Measurements from ENCODE around the gene ITSN2. TPM values are rescaled to one million over a fixed set of nuclear protein-coding genes. Genes with fewer than 3 reads are reported as not detected.
"Not testable (repeated sequence)": the region's sequence is repeated elsewhere in the genome, so short reads cannot be mapped to it uniquely, and the experiment has no call there.

Gene ITSN2
- total RNA-seq, 2 experiments from 2014 or later: 72.8 to 76.6 TPM

- Mint-ChIP-seq H3K9me3 (no peaks in the 10 kb centered on the region), H3K27ac (no peak overlapping the region), H3K4me1 (peaks cover 4% of the 10 kb centered on the region), H3K4me3 (no peak overlapping the region), H3K36me3 (ENCODE audit: low read depth) (peaks cover 20% of the 10 kb centered on the region), H3K27me3 (no peaks in the 10 kb centered on the region)
- DNase-seq: no peak
- ChIA-PET CTCF (interaction anchor here (0.7 kb wide), 1 partner anchor 581 kb away, joined by 3 read pairs; no protein-coding TSS in a partner anchor), POLR2A (no interaction called here)
These were observed 150.3 kb downstream of the ITSN2 start for GRCh38 chr2:24210106-24210455.

DNA sequence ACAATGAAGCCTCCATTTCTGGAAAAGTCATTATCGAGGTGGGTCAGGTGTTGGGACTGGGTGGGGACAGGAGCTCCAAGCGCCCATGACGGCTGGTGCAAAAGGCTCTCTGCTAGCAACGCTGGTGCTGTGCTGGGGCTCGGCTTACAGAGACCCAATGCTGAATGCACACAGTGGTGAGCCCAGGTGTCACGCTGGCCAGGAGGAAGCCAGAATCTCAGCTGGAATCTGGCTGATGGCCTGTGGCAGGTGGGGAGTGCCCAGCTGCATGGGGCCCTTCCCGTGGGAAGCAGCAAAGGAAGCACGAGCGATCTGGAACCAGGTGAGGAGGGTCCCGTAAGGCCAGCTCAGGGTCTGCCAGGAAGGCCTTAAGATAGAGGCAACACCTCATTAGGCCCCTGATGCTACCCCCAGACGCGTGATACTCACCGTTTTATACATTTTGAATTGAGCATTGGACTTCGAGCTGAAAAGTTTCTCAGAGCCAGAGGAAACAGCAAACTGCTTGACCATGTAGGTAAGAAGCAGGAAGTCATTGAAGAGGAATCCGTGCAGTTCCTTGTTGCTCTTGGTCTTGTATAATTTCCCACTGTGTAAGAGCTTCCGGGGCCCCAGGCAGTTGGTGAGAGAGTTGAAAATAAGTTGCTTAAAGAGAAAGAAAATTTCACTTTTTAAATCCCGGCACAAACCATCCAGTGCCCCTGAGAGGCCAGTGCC lies 150.8 kb downstream of the ITSN2 start:
- no peak overlapping the region for H3K27ac Mint-ChIP-seq
- CTCF ChIA-PET: interaction anchor here (0.7 to 0.8 kb wide), 2 partner anchors 175 to 582 kb away, joined by 3 read pairs; no protein-coding TSS in a partner anchor

GRCh38 chr2:24208490-24208889 lies 151.8 kb downstream of the ITSN2 start:
- Mint-ChIP-seq H3K36me3 (ENCODE audit: low read depth) (peaks cover 30% of the 10 kb centered on the region), H3K9me3 (no peaks in the 10 kb centered on the region), H3K4me3 (no peak overlapping the region), H3K27ac (no peak overlapping the region), H3K27me3 (no peaks in the 10 kb centered on the region), H3K4me1 (no peaks in the 10 kb centered on the region)
- ChIA-PET CTCF (interaction anchor here (0.8 to 1.0 kb wide), 2 partner anchors 174 to 352 kb away, joined by 3 read pairs; no protein-coding TSS in a partner anchor), POLR2A (interaction anchor here (0.5 kb wide), 1 partner anchor 100 kb away, joined by 3 read pairs; no protein-coding TSS in a partner anchor)
- no peak for DNase-seq

More for the DNA sequence above, 150.8 kb downstream of the ITSN2 start:
- DNase-seq: no peak
- Mint-ChIP-seq H3K9me3 (no peaks in the 10 kb centered on the region), H3K27me3 (no peaks in the 10 kb centered on the region), H3K4me1 (no peaks in the 10 kb centered on the region), H3K36me3 (ENCODE audit: low read depth) (peaks cover 21% of the 10 kb centered on the region), H3K4me3 (no peak overlapping the region)
- POLR2A ChIA-PET: no interaction called here

DNA sequence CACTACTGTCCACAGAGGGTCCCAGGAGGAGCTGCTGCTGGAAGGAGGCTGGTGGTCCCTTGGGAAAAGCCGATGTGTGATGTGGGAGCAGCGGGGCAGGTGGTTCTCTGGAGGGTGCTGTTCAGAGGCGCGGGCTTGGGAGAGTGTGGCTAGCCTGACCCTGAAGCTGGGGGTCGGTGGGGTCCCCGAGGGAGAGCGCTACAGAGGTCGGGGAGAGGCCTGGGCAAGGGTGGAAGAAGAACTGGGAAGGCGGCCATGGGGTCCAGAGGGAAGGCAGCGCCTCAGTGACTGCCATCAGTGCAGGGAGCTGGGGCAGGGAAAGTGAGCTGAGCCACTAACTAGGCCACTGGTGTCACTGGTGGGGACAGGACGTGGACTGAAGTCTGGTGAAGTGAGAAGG lies 153.0 kb downstream of the ITSN2 start:
- POLR2A ChIA-PET: no interaction called here
- no peak overlapping the region for H3K27ac Mint-ChIP-seq
- DNase-seq: no peak
- no peak overlapping the region for H3K4me3 Mint-ChIP-seq
- no peaks in the 10 kb centered on the region for H3K9me3 Mint-ChIP-seq
- CTCF ChIA-PET: interaction anchor here (0.5 to 1.9 kb wide), 4 partner anchors 13 to 1015 kb away, joined by 3 to 5 read pairs (median 3); no protein-coding TSS in a partner anchor
- H3K27me3 Mint-ChIP-seq: no peaks in the 10 kb centered on the region
- no peaks in the 10 kb centered on the region for H3K4me1 Mint-ChIP-seq
- peaks cover 30% of the 10 kb centered on the region for H3K36me3 Mint-ChIP-seq (ENCODE audit: low read depth)

GRCh38 chr2:24206714-24207113 lies 153.6 kb downstream of the ITSN2 start:
- Mint-ChIP-seq H3K27me3 (no peaks in the 10 kb centered on the region), H3K36me3 (ENCODE audit: low read depth) (peaks cover 30% of the 10 kb centered on the region), H3K4me3 (no peak overlapping the region), H3K27ac (no peak overlapping the region), H3K9me3 (no peaks in the 10 kb centered on the region), H3K4me1 (no peaks in the 10 kb centered on the region)
- ChIA-PET POLR2A (no interaction called here), CTCF (interaction anchor here (0.6 to 1.9 kb wide), 4 partner anchors 14 to 63 kb away, joined by 3 to 5 read pairs (median 4); no protein-coding TSS in a partner anchor)
- DNase-seq: no peak

DNA sequence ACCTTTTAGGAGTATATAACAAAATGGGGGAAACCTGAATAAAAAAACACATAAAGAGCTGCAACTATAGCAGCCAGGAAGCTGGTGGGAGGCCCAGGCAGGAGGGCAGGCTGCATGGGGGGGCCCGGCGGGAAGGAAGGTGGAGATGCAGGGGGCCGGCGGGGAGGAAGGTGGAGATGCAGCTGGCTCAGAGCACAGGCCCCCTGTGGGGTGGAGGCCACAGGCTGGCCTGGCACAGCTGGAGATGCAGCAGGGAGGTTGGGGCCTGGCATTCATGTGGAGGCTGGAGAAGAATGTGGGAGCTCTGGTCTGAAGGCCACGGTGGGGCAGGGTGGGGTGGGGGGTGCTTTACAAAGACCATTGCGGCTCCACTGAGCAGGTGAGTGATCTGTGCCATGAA lies 154.1 kb downstream of the ITSN2 start:
- DNase-seq: no peak
- H3K4me1 Mint-ChIP-seq: no peaks in the 10 kb centered on the region
- no peak overlapping the region for H3K27ac Mint-ChIP-seq
- no peaks in the 10 kb centered on the region for H3K27me3 Mint-ChIP-seq
- H3K9me3 Mint-ChIP-seq: no peaks in the 10 kb centered on the region
- CTCF ChIA-PET: interaction anchor here (1.1 to 1.9 kb wide), 3 partner anchors 14 to 26 kb away, joined by 3 to 5 read pairs (median 3); no protein-coding TSS in a partner anchor
- POLR2A ChIA-PET: no interaction called here
- no peak overlapping the region for H3K4me3 Mint-ChIP-seq
- H3K36me3 Mint-ChIP-seq (ENCODE audit: low read depth): peaks cover 28% of the 10 kb centered on the region

- DNase-seq: no peak
- no peaks in the 10 kb centered on the region for H3K9me3 Mint-ChIP-seq
- H3K27ac Mint-ChIP-seq: no peak overlapping the region
- CTCF ChIA-PET: no interaction called here
- H3K36me3 Mint-ChIP-seq (ENCODE audit: low read depth): peaks cover 26% of the 10 kb centered on the region
- H3K27me3 Mint-ChIP-seq: no peaks in the 10 kb centered on the region
- H3K4me3 Mint-ChIP-seq: no peak overlapping the region
- POLR2A ChIA-PET: no interaction called here
- H3K4me1 Mint-ChIP-seq: no peaks in the 10 kb centered on the region
These were observed 155.2 kb downstream of the ITSN2 start for GRCh38 chr2:24205131-24205530.

- Mint-ChIP-seq H3K27ac (no peak overlapping the region), H3K4me3 (no peak overlapping the region), H3K4me1 (no peaks in the 10 kb centered on the region), H3K9me3 (no peaks in the 10 kb centered on the region), H3K36me3 (ENCODE audit: low read depth) (peaks cover 21% of the 10 kb centered on the region), H3K27me3 (no peaks in the 10 kb centered on the region)
- DNase-seq: no peak
- CTCF ChIA-PET: interaction anchor here (2.3 kb wide), 1 partner anchor 25 kb away, joined by 10 read pairs; no protein-coding TSS in a partner anchor
- POLR2A ChIA-PET: no interaction called here
These were observed 155.8 kb downstream of the ITSN2 start for GRCh38 chr2:24204505-24204904.

DNA sequence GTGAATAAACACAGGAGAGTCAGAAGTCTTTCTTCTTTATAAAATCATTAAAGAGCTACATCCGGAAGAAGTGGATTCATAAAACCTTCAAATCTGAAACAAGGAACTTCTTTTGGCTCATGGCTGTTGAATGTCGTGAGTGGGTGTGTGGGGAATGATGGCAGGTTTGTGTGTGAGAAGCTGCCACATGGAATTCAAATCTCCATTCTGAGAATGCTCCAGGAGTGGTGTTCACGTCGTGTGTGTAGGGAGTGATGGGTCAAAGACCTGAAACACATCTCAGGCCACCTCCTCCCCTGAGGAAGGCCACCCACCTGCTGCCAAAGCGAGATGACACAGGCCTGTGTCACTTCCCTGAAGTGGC lies 156.6 kb downstream of the ITSN2 start:
- Mint-ChIP-seq H3K4me3 (no peak overlapping the region), H3K4me1 (no peaks in the 10 kb centered on the region), H3K27ac (no peak overlapping the region), H3K9me3 (peaks cover 4% of the 10 kb centered on the region), H3K27me3 (no peaks in the 10 kb centered on the region), H3K36me3 (ENCODE audit: low read depth) (peaks cover 16% of the 10 kb centered on the region)
- POLR2A ChIA-PET: no interaction called here
- no peak for DNase-seq
- CTCF ChIA-PET: interaction anchor here (2.3 kb wide), 1 partner anchor 25 kb away, joined by 10 read pairs; no protein-coding TSS in a partner anchor

- Mint-ChIP-seq H3K4me3 (no peak overlapping the region), H3K36me3 (ENCODE audit: low read depth) (peaks cover 15% of the 10 kb centered on the region), H3K4me1 (no peaks in the 10 kb centered on the region), H3K9me3 (peaks cover 4% of the 10 kb centered on the region), H3K27ac (no peak overlapping the region), H3K27me3 (no peaks in the 10 kb centered on the region)
- ChIA-PET POLR2A (no interaction called here), CTCF (interaction anchor here (0.7 to 2.3 kb wide), 3 partner anchors 10 to 24 kb away, joined by 3 to 10 read pairs (median 3); no protein-coding TSS in a partner anchor)
- DNase-seq: no peak
These were observed 157.1 kb downstream of the ITSN2 start for GRCh38 chr2:24203029-24203786.

- POLR2A ChIA-PET: no interaction called here
- Mint-ChIP-seq H3K27me3 (peaks cover 4% of the 10 kb centered on the region), H3K27ac (no peak overlapping the region), H3K4me1 (no peaks in the 10 kb centered on the region), H3K4me3 (no peak overlapping the region), H3K36me3 (ENCODE audit: low read depth) (peaks cover 14% of the 10 kb centered on the region), H3K9me3 (peaks cover 4% of the 10 kb centered on the region)
- CTCF ChIA-PET: no interaction called here
- no peak for DNase-seq
These were observed 159.5 kb downstream of the ITSN2 start for GRCh38 chr2:24200799-24201198.

- no peak for DNase-seq
- CTCF ChIA-PET: no interaction called here
- Mint-ChIP-seq H3K9me3 (peaks cover 4% of the 10 kb centered on the region), H3K27ac (no peak overlapping the region), H3K4me1 (no peaks in the 10 kb centered on the region), H3K4me3 (no peak overlapping the region), H3K36me3 (ENCODE audit: low read depth) (peaks cover 10% of the 10 kb centered on the region), H3K27me3 (peaks cover 4% of the 10 kb centered on the region)
- POLR2A ChIA-PET: no interaction called here
These were observed 160.3 kb downstream of the ITSN2 start for GRCh38 chr2:24199968-24200590.

DNA sequence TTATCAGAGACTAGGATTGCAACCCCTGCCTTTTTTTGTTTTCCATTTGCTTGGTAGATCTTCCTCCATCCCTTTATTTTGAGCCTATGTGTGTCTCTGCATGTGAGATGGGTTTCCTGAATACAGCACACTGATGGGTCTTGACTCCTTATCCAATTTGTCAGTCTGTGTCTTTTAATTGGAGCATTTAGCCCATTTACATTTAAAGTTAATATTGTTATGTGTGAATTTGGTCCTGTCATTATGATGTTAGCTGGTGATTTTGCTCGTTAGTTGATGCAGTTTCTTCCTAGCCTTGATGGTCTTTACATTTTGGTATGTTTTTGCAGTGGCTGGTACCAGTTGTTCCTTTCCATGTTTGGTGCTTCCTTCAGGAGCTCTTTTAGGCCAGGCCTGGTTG lies 163.1 kb downstream of the ITSN2 start:
- H3K27me3 Mint-ChIP-seq; H3K27ac Mint-ChIP-seq; H3K4me1 Mint-ChIP-seq; POLR2A ChIA-PET; H3K4me3 Mint-ChIP-seq; CTCF ChIA-PET; H3K36me3 Mint-ChIP-seq (ENCODE audit: low read depth); DNase-seq; H3K9me3 Mint-ChIP-seq: not testable (repeated sequence)
